NB4 (cell line): Measurements from ENCODE around the gene NTM.

Source experiments
- DNase-seq: peaks from one replicate; pipeline ENCODE4 v3.0.0; 2010; ENCODE audit warnings: low read depth
- H3K4me3 ChIP-seq: one replicate; pipeline ENCODE4 v1.5.1; 2011; ENCODE audit warnings: mild to moderate bottlenecking, low read depth, low read length, moderate library complexity
- CTCF ChIP-seq: IDR thresholded peaks from one replicate; pipeline ENCODE4 v1.5.1; 2012; ENCODE audit warnings: low read depth, low read length
- MAX ChIP-seq: IDR thresholded peaks from 2 replicates; pipeline ENCODE4 v1.6.1; 2011; ENCODE audit warnings: low read depth, low read length
- MYC ChIP-seq: IDR thresholded peaks from 2 replicates; pipeline ENCODE4 v1.6.1; 2011; ENCODE audit warnings: low read depth, low read length
- POLR2A ChIP-seq: IDR thresholded peaks from 2 replicates; pipeline ENCODE4 v1.6.1; 2011; ENCODE audit warnings: mild to moderate bottlenecking; ENCODE audit not compliant: insufficient read length; ENCODE audit errors: extremely low read depth

Gene NTM

GRCh38 chr11:131756479-131757110, 386.2 kb downstream of the NTM start:
- no peak overlapping the region for H3K4me3 ChIP-seq
- no peak for DNase-seq
- no peak for TF ChIP-seq MAX
- no peak for TF ChIP-seq CTCF
- TF ChIP-seq MYC, result no peak
- TF ChIP-seq POLR2A, result no peak

GRCh38 chr11:131758726-131759125, 388.3 kb downstream of the NTM start:
- DNase-seq, result no peak
- no peak for TF ChIP-seq CTCF
- TF ChIP-seq POLR2A, result no peak
- no peak for TF ChIP-seq MAX
- TF ChIP-seq MYC, result no peak
- H3K4me3 ChIP-seq, result no peak overlapping the region

GRCh38 chr11:131759140-131759539, 388.7 kb downstream of the NTM start:
- no peak overlapping the region for H3K4me3 ChIP-seq
- no peak for DNase-seq
- TF ChIP-seq CTCF, result no peak
- TF ChIP-seq MAX, result no peak
- no peak for TF ChIP-seq MYC

- H3K4me3 ChIP-seq, result no peak overlapping the region
- DNase-seq, result peak; percentile 33
These were observed 390.0 kb downstream of the NTM start for GRCh38 chr11:131760091-131761061.

GRCh38 chr11:131762346-131763110, 392.1 kb downstream of the NTM start:
- DNase-seq, result no peak
- no peak overlapping the region for H3K4me3 ChIP-seq
- TF ChIP-seq MAX (no peak), POLR2A (no peak), CTCF (no peak), MYC (no peak)

More at GRCh38 chr11:131760091-131761061, 390.0 kb downstream of the NTM start:
- TF ChIP-seq CTCF (no peak), POLR2A (no peak)
